GM21723 (cell line): ENCODE measurements around the gene ANKZF1.

ENCODE experiments used
- ATAC-seq: cut with Tn5 transposase; IDR thresholded peaks from one replicate; pipeline ENCODE4 v1.9.1; 2021; ENCODE audit warnings: mild to moderate bottlenecking, moderate library complexity; ENCODE audit not compliant: unreplicated experiment

ANKZF1 gene

GRCh38 chr2:219280651-219281050, 51.0 kb downstream of the ANKZF1 start:
- ATAC-seq: no peak

- no peak for ATAC-seq
These were observed 52.0 kb downstream of the ANKZF1 start for GRCh38 chr2:219281588-219281987.

- ATAC-seq: no peak
These were observed 52.8 kb downstream of the ANKZF1 start for GRCh38 chr2:219282375-219282774.

- no peak for ATAC-seq
These were observed 53.5 kb downstream of the ANKZF1 start for GRCh38 chr2:219282943-219283581.

GRCh38 chr2:219284501-219285372, 55.1 kb downstream of the ANKZF1 start:
- no peak for ATAC-seq

GRCh38 chr2:219285373-219285735, 55.7 kb downstream of the ANKZF1 start:
- ATAC-seq: no peak

GRCh38 chr2:219285894-219286425, 56.4 kb downstream of the ANKZF1 start:
- no peak for ATAC-seq
